Hepatocyte (in vitro differentiated cells): ENCODE measurements around the gene RFTN1.

Experiments
- CTCF ChIP-seq: fragments of 200-600 bp; sonication (generic); IDR thresholded peaks from 2 replicates; pipeline ENCODE4 v1.5.1; 2016; ENCODE audit warnings: antibody characterized with exemption, mild to moderate bottlenecking; ENCODE audit not compliant: poor library complexity
- EZH2 ChIP-seq: fragments of 200-600 bp; sonication (generic); IDR thresholded peaks from 2 replicates; pipeline ENCODE4 v1.6.1; 2016; ENCODE audit warnings: antibody characterized with exemption, mild to moderate bottlenecking, borderline replicate concordance
- EZH2phosphoT487 ChIP-seq: fragments of 200-600 bp; sonication (generic); IDR thresholded peaks from one replicate; pipeline ENCODE4 v1.6.1; 2018; ENCODE audit warnings: antibody characterized with exemption, mild to moderate bottlenecking, low read depth, moderate library complexity; ENCODE audit not compliant: unreplicated experiment, severe bottlenecking

DNA sequence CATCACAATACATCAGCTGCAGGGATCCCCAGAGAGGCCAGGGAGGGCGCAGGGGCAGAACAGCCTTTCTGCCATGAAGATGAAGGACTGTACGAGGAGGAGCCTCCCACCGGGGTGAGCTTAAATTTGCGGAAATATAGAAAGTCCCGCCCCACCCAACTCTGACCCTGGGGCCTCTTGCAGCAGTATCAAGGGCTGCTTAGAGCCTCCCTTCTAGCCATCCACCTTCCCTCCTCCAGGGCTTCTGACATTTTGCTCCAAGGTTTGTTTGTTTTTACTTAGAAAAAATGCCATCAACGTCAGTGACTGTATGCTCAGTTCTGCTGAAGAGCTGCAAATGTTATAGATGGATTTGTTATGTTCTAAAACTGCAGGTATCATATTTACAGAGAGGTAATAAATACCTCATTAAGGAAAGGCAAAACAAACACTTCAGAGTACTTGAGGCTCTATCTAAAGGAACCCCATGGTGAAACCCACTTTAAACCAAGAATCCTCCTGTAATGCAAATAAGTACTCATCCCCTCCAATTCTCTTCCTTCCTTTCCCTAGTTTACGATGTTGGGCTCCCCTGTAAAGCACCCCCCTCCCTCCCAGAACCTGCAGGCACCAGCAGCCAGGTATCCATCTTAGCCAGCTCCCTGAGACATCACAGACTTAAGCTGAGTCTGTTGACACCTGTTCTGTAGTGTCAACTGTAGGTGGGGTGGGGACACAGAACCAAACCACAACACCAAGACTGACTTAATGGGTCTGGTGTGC lies 30.5 kb downstream of the RFTN1 start:
- TF ChIP-seq CTCF (no peak), EZH2phosphoT487 (no peak), EZH2 (no peak)
